HG03103 (cell line): Measurements from ENCODE around the gene IDI2.
"Not testable (repeated sequence)": the region's sequence is repeated elsewhere in the genome, so short reads cannot be mapped to it uniquely, and the experiment has no call there.

Experiments used
- ATAC-seq: cut with Tn5 transposase; IDR thresholded peaks from one replicate; pipeline ENCODE4 v1.9.1; 2021; ENCODE audit warnings: low read depth; ENCODE audit not compliant: unreplicated experiment

The IDI2 gene

GRCh38 chr10:1025683-1026082, at the start of gene IDI2:
TSS of gene IDI2 (minus strand) at chr10:1025859. CDS start at chr10:1024723, 1,136 bp downstream.
- no peak for ATAC-seq

DNA sequence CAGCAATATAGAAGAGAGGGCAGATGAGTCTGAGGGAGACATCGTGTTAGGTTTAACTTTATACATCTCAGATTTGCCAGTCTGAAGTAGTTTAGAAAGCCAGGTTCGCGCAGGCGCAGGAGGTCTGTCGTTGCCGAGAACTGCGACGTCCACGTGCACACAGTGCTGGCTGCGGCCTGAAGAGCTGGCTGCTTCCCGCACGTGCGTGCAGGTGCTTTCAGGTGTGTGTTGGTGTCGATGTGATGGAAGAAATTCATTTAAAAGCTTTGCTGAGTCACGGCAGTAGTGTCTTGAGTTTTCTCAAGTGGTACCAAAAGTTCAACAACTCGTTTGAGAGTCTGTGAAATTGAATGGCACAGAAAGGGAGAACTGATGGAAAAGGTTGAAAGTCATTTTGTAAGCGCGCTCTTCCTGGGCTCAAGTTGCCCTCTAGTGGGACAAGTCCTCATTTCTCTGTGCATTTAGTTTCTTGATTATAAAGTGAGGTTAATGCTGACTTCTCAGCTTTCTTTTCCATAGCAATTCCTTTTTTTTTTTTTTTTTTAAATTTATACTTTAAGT, 49.2 kb upstream of the IDI2 start:
- ATAC-seq: no peak

- no peak for ATAC-seq
These were observed 48.5 kb upstream of the IDI2 start for GRCh38 chr10:1074052-1074747.

DNA sequence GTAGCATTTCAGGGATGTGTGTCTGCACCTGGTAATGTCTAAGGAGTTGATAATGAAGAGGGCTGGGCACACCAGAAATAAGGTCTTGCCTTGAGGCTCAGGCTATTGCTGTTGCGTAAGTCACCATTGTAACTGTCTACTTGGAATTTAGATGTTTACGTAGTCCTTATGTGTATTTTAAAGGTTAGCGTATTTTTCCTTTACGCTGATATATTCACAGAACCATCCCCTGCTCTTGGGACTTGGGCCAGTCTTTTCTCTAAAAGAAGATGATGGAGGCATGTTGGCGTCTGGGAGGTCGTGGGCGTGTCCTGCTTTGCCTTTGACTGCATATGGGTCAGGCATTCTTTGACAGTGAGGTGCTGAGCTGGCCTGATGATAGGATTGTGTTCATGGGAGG, 45.3 kb upstream of the IDI2 start:
- ATAC-seq: no peak

DNA sequence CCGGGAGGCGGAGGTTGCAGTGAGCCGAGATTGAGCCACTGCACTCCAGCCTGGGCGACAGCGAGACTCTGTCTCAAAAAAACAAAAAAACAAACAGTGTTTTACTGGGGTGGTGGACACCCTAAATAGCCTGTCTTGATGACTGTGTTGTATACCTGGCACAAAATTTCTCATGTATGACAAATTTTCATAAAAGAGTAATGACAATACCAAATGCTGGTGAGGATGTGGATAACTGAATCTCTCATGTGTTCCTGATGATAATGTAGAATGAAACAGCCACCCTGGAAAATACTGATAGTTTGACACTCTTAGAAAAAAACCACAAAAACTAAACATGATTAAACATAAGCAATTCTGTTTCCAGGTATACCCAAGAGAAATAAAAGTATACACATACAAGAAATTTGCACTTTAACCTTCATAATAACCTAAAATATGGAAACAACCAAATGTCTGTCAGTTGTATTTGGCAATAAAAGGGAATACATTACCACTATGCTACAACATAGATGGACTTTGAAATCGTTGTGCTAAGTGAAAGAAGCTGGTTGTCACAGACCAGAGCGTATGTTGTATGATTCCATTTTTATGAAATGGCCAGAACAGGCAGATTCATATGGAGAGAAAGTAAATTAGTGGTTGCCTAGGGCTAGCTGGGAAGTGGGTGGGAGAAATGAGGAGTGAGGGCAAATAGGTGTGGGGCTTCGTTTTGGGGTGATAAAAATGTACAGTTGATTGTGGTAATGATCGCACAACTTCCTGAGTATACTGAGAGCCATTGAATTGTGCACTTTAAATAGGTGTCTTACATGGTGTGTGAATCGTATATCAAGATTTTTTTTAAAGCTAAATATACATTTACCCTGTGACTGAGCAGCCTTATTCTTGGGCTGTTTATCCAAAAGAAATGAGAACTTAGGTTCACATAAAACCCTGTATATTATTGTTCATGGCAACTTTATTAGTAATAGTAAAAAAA, 43.0 kb upstream of the IDI2 start:
- ATAC-seq: no peak

- ATAC-seq: not testable (repeated sequence)
These were observed 41.1 kb upstream of the IDI2 start for GRCh38 chr10:1066734-1067133.

DNA sequence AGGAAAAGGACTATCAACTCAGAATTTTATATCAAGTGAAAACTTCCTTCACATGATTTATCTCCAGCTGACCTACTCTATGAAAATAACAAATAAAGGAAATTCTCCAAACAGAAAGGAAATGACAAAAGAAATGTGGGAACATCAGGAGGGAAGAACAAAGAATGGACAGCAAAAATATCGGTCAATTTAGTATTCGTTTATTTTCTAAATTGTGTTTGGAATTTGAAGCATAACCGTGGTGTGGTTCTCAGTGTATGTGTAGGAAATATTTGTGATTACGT, 39.2 kb upstream of the IDI2 start:
- ATAC-seq: no peak

DNA sequence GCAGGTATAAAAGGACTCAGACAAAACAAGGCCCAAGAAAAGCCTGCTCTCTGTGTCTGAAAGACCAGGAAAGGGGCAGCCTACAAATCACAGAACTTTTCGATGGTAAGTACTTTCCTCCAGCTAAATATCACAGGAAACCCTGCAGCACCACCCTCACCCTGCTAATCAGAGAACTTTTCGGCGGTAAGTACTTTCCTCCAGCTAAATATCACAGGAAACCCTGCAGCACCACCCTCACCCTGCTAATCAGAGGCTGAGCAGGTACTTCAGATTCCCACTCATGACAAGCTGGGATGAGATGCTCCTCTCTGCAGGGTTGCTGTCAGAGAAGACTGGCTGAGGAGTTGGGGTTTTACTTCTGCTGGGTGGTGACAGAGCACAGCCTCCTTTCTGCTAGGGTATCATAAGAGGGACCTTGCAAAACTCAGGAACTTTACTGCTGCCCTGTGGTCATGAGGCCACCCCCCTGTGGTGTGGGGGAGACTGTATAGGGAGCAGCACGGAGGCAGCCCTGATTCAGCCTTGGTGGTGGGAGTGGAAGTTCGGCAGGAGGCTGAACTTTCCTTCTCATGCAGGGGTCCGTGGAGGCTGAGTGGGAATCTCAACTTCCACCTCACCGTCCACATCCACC, 37.7 kb upstream of the IDI2 start:
- no peak for ATAC-seq

DNA sequence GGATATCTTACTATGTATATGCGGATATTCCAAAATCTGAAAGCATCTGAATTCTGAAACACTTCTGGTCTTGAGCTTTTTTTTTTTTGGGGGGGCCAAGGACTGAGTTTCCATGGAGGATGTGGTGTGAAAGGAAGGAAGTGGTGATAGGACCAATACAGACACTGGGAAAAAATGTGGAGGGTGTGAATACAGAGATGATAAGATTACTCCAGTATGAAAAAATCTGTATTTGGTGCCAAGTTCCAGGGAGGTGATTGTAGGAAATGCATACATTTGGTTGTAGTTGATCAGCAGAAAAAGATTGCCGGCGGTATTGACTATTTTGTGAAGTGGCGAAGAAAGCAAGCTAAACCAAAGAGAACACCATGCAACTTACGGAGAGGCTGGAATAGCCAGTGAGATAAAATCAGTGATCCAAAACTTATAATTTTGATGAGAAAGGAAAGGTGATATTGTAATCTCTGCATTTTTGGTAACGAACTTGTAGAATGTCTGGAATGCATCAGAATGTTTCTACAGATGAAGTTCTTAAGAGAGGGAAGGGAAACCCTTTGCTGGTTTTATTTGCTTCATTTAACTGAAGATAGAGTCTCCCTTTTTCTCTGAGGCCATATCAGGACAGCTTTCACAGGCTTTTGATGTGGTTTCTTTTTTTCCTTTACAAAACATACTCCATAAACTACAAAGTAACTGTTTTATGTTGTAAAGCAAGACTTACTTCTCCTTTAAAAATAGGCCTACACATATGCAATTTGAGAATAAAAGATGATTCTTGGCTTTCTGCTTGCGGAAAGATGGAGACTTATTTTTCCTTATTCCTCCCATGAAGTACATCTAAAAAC, 36.5 kb upstream of the IDI2 start:
- no peak for ATAC-seq

DNA sequence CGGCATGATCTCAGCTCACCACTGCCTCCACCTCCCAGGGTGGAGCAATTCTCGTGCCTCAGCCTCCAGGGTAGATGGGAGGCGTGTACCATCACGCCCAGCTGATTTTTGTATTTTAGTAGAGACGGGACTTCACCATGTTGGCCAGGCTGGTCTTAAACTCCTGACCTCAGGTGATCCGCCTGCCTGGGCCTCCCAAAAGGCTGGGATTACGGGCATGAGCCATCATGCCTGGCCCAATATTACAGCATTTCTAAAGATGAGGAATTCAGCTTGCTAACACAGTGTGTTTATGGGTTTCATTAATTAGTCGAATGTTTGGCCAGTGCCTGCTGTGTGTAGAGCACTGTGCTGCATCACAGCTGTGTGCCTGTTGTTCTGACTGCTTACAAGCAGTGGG, 34.2 kb upstream of the IDI2 start:
- ATAC-seq: no peak

GRCh38 chr10:1058017-1058416, 32.4 kb upstream of the IDI2 start:
- no peak for ATAC-seq

DNA sequence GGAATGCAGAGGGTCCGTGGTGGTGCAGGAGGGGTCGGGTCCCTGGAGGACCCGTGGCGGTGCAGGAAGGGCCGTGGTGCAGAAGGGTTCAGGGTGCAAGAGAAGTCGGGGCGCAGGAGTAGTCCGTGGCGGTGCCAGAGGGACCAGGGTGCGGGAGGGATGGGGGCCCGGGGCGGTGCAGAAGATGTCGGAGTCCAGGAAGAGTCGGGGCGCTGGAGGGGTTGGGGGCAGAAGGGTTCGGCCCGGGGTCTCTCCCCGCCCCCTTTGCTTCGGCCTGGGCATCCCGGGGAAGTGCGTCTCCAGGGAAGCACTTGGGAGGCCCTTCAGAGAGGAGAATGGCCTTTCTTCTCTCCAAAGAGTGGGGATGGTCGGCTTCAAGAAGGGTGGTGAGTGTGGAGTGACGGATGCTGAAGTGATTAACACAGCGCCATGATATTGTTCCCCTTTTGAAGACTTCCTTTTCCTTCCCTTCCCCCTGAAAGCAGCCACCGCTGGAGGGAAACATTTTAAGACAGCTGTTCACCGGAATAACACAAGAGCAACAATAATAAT, 31.5 kb upstream of the IDI2 start:
- peak; percentile 17 for ATAC-seq

DNA sequence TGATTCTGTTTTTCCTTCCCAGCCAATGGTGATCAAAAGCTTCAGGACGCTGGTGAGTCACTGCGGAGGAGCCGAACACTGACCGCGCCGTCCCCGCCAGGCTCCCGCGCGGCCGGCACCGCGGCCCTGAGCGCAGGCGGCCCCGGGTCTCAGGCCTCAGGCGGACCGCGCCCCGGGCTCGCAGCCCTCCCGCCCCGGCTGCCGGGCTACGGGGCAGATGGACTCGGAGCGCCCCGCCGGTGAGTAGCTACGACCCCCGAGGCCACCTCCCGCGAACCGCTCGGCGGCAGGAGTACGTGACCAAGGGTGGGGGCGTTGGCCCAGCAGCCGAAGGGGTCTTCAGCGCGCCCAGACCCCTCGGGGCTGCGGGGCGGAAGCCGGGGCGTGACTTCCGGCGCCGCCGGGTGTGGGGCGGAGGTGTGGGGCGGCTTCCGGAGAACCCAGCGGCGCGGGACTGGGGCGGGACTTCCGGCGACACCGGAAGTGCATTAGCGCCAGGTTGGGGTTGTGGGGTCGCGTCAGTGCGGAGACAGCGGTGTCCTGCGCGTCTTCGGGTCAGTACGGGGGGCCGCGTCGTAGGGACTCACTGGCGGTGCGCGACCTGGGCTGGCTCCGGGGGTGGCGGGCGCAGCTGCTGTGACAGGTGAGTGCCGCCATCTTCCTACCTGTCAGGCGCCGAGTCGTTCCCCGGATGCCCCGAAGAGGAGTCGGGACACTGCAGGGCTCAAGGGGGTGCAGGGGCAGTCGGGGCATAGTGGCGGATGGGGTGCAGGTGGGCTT, 30.9 kb upstream of the IDI2 start, which contains the start of gene WDR37:
Gene WDR37 (plus strand): TSS at position 60 of the 780 bp plus-strand sequence. CDS start 15,771 bp downstream, outside the sequence.
- peak; percentile 89 for ATAC-seq

DNA sequence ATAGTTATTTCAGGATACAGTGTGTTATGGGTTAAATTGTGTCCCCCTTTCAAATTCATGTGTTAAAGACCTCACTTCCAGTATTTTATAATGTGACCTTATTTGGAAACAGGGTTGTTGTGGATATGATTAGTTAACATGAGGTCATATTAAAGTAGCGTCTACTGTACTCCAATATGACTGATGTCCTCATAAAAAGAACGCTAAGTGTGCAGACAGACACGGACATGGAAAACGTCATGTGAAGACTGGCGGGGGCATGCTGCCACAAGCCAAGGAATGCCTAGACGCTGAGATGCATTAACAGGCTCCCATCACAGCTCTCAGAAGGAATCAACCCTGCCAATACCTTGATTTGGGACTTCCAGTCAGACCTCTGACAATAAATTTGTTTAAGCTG, 29.0 kb upstream of the IDI2 start:
- no peak for ATAC-seq

DNA sequence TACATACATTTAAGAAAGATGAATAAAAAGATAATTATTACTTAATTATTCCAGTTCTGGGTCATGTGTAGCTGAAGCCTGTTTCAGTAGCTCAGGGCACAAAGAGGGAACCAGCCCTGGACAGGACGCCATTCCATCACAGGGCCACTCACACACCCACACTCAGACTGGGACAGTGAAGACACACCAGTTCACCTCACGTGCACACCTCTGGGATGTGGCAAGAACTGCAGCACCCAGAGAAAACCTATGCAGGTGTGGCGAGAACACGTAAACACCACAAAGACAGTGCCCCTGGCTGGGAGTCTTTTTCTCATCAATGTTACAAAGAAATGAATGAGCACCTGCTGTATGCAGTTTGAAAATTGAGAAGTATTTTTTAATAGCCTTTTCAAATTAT, 24.9 kb upstream of the IDI2 start:
- no peak for ATAC-seq

DNA sequence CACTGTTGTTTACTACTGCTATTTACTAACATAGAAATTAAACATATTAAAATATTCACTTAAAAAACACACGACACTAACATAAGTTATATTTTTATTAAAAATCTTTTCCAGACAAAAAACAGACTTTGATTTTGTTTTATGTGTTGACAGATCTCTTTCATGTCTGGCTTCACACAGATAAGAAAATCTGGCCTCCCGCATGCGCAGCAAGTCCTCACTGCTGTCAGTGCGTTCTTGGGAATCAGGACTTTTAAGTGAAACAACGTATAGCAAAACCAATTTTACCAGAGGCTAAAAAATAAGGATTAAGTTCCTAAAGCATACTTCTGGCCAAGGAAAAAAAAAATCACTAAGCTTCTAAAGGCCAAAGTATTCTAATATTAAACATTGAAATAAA, 24.5 kb upstream of the IDI2 start:
- no peak for ATAC-seq

DNA sequence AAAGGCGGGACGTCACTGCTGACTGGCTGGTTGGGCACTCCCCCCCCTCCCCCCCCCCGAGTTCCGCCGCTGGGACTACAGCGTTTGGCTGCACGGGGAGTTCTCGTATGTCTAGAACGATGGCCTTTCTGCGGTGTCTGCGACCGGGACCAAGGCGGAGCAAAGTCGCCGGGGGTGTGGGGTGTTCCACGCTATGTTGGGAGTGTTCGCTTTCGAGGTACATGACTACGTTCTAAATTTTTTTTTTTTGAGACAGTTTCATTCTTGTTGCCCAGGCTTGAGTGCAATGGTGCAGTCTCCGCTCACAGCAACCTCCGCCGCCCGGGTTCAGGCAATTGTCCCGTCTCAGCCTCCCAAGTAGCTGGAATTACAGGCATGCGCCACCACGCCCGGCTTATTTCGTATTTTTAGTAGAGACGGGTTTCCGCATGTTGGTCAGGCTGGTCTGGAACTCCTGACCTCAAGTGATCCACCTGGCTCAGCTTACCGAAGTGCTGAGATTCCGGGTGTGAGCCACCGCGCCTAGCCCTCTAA, 23.8 kb upstream of the IDI2 start:
- no peak for ATAC-seq

- peak; percentile 73 for ATAC-seq
These were observed 23.2 kb upstream of the IDI2 start, which contains the start of gene IDI1 for GRCh38 chr10:1048732-1049424. TSS of gene IDI1 (minus strand) at chr10:1049119. CDS start at chr10:1049003, 116 bp downstream.
